Fibroblast of skin of scalp (primary cell): ENCODE data around the gene ERICH4.
"Not testable (repeated sequence)": the region's sequence is repeated elsewhere in the genome, so short reads cannot be mapped to it uniquely, and the experiment has no call there.

Source experiments
- DNase-seq: peaks from one replicate; pipeline ENCODE4 v3.0.0-alpha.2; 2013

ERICH4 gene

DNA sequence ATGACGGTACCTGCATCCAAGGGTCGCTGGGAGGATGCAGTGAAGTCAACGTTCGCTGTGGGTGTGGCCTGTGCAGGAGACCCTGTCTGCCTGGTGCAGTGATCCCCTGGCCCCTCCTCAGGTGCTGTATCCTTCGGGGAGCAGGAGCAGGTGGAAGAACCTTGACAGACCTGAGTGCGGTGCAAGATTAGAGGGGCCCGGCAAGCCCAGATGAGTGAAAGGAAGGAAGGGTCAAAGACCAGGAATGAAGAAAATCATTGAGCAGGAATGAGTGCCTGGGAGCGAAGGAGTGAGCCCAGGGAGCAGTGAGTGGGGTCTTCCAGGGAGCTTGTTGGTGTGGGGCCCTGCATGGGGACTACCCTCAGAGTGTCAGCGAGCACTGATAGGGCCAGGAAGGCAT is 28.5 kb upstream of the ERICH4 start:
- no peak for DNase-seq

DNA sequence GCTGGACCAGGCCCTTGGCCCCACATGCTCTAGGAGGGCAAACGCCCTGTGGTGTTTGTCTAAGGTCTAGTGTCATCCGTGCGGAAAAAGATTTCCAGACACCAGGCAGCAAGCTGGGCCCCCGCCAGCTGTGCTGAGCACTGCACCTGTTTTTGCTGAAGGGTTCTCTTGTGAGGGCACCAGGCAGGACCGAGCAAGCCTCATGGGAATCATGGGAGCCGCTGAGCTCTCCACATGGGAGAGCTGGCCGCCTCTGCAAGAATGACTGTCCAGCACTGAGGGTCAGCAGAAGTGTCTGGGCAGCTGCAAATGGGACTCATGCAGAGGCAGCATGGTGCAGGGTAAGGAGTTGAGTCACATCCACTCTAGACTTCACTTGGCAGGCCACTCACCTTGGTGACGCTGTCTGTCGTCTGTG is 27.8 kb upstream of the ERICH4 start:
- DNase-seq, result no peak

DNA sequence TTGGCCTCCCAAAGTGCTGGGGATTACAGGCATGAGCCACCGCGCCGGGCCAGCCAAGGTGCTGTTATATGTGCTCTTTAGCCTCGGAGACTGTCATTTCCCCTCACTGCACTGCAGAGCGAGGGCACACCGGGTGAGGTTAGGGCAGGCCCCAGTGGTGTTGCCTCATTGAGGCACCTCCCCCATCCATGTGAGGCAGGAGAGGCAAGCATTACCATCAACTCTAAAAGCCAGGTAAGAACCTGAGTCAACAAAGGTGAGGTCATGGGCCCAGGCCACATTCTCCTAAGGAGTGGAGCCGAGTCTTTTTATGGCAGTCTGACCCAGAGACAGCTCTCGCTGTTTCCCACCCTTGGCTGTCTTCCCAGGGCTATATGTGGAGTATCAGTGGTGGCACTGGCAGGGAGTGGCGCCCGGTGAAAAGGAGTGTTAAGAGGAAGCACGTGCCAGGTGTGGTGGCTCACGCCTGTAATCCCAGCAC is 26.7 kb upstream of the ERICH4 start:
- no peak for DNase-seq

DNA sequence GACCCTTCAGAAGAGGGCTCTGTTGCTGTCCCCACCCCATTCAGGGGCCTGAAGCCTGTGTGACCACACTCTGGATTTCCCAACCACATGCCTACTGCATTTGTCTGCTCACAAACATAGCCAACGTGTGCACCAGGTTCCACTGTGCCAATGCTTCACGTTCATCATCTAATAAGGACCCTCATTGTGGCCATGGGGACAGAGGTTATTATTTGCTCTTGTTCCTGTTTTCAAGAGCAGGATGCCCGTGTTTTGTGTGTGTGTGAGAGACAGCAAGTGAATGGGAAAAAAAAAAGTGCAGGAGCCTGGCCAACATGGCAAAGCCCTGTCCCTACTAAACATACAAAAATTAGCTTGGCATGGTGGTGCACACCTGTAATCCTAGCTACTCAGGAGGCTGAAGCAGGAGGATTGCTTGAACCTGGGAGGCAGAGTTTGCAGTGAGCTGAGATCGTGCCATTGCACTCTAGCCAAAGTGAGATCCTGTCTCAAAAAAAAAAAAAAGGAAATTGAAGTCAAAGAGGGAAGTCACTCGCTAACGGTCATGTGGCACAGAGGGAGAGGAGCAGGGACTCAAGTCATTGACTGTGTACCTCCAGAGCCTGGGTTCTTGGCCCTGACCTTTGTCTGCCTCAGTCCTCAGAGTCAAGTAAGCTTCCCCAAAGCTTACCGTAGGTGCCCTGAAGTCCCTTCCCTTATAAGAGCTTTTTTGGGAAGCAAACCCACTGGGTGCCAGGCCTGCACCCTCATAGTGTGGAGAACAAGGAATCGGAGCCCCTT is 22.7 kb upstream of the ERICH4 start:
- DNase-seq, result no peak

DNA sequence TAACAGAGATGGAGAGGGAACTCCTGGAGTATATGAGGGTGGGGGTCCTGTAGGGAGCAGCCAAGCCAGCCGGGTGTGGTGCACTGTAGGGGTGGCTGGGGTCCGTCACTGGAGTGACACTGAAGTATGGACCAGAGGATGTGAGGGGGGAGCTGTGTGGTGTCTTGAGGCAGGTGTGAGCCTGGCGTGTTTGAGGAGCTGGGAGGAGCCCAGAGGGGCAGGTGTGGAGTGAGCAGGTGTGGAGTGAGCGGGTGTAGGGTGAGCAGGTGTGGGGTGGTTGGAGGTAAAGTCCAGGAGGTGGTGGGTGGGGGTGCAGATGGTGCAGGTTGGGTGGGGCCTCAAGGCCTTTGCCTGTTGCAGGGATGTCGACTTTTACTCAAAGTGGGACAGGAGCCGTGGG is 21.6 kb upstream of the ERICH4 start:
- no peak for DNase-seq

DNA sequence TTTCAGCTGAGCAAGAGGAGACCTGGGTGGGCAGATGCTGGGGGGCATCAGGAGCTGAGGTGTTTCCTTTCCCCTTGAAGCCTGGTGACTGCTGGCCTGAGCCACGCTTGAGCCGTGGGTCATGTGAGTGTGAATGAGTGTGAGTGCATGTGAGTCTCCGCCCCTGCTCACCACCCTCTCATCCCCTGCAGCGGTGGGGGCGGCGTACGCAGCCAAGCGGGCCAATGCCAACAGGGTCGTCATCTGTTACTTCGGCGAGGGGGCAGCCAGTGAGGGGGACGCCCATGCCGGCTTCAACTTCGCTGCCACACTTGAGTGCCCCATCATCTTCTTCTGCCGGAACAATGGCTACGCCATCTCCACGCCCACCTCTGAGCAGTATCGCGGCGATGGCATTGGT is 21.0 kb upstream of the ERICH4 start:
- DNase-seq, result no peak

DNA sequence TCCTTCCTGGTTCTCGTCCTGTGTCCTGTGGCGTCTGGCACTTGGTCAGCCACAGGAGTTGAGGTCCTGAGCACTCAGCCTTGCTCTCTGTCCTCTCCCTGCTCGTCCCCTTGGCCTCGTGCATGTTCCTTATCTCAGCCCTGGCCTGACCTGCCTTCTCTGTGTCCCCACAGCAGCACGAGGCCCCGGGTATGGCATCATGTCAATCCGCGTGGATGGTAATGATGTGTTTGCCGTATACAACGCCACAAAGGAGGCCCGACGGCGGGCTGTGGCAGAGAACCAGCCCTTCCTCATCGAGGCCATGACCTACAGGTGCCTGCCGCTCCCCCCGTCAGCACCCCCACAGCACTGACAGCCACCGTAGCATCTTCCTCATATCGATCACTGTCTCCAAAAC is 20.5 kb upstream of the ERICH4 start:
- DNase-seq, result no peak

DNA sequence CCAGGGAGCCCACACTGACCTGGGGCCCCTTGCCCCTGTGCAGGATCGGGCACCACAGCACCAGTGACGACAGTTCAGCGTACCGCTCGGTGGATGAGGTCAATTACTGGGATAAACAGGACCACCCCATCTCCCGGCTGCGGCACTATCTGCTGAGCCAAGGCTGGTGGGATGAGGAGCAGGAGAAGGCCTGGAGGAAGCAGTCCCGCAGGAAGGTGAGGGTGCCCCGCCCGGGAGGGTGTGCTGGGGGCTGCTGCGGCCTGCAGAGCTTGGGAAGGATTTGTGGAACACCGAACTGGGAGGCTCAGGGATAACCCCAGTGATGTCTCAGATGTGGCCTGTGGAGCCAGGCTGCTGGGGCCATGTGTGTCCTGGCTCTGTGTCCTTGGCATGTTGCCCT is 20.0 kb upstream of the ERICH4 start:
- DNase-seq, result no peak

DNA sequence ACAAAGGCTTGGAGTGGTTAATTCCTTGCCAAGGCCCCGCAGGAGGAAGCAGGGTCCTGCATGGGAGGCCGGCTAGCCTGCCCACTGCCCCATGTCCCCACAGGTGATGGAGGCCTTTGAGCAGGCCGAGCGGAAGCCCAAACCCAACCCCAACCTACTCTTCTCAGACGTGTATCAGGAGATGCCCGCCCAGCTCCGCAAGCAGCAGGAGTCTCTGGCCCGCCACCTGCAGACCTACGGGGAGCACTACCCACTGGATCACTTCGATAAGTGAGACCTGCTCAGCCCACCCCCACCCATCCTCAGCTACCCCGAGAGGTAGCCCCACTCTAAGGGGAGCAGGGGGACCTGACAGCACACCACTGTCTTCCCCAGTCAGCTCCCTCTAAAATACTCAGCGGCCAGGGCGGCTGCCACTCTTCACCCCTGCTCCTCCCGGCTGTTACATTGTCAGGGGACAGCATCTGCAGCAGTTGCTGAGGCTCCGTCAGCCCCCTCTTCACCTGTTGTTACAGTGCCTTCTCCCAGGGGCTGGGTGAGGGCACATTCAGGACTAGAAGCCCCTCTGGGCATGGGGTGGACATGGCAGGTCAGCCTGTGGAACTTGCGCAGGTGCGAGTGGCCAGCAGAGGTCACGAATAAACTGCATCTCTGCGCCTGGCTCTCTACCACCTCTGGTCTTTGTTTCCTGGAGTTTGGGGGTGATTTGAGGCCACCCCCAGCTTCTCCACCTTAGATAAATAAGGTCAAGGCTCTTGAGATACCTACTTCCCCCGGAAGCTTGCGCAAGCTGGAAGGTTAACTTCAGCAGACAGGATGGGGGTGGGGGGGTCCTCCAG is 18.4 kb upstream of the ERICH4 start:
- no peak for DNase-seq

DNA sequence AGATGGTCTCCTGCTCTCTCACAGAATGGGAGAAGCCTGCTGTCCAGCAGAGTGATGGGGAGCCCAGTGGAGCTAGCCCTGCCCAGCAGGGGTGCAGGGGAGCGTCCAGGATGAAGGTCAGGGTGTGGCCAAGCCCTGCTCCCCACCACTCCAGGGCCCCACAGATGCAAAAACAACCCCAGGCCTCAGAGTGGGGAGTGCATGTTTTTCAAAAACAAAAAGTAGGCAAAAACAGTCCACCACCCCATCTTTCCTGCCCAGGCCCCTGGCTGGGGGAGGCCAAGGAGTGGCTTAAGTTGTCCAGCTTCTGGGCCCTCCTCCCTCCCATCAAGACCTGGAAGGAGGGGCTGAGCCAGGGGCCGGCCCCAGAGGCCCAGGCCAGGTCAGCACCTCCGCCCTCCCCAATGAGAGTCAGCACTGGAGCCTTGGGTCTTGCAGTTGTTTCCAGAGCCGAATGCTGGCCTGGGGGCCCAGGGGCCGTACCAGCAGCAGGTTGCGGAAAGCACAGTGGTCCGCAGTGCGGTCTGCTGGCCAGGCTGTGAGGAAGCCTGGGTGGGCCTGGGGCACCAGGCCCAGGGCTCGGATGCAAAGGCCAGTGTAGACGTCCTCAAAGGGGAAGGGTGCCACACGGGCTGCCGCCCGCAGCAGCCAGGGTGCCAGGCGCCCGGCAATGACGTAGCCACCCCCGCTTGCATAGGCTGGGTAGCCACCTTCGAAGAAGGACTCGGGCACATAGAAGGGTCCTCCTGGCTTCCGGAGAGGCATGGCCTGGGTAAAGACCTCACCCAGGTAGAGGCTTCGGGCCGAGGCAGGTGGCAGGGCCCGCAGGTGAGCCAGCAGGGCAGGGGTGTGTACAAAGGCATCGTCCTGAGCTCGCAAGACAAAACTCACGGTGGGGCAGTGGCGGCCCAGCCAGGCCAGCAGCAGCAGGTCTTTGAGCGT is 17.5 kb upstream of the ERICH4 start:
- no peak for DNase-seq

DNA sequence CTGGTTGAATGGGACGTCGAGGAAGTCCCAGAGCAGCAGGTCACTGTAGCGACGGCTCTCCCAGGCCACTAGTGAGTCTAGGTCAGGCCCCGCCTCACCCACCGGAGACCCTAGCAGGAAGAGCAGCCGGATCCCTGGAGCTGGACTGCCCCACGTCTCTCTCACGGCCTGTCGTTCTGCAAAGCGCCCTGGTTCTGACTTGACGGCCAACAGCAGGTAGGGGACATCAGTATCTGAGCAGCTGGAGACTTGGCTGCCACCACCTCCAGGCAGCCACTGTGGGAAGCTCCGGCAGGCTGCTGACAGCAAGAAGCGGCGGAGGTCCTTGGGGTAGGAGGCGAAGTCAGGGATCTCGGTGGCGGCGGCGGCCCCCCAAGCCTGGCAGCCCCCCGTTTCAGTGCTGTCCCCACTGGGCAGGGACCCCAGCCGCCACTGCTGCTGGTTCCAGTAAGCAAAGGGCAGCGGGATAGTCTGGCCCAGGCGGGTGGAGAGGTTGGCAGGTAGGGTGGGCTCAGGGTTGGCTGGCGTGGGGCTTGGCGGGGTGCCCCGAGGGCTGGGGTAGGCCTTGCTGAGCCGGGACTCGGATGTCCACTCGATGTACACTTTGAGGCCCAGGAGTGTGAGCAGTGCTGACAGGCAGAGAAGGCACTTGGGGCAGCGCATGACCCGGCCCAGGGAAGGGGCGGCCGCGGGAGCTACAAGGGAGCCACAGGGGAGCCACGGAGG is 16.7 kb upstream of the ERICH4 start:
- DNase-seq, result no peak

DNA sequence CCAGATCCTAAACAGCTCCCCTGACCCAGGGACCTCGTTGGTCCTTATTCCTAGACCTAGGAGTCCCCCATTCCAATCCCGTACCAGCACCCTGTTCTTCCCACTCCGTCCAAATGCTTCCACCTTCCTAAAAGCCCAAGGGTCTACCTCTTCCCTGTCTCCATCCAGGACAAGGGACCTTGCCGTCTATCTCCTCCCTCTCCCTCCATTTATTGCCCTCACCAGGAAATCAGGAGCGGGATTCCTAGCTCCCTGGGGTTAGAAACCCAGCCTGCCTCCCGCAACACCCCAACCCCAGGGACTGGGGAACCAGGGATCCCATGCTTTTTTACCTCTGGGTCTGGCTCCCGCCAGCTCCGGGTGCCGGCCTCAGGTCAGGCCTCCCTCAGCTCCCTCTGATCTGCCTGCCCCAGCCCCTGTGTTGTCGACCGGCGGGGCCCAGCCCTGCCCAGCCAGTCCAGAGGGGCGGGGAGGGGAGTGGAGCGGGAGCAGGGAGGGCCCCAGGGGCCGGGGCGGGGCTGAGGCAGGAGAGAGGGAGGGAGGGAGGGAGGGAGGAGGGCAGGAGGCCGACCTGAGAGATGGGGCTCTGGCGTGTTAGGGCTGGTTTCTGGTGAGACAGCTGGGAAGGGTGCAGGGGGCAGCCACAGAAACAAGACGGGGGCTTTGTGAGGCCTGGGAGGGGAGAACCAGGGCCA is 15.9 kb upstream of the ERICH4 start, which contains the start of gene B3GNT8:
Gene B3GNT8, minus strand, starts transcription at position 423 of the 695 bp plus-strand sequence. CDS start 596 bp downstream, outside the sequence.
- DNase-seq, result peak; percentile 70

DNA sequence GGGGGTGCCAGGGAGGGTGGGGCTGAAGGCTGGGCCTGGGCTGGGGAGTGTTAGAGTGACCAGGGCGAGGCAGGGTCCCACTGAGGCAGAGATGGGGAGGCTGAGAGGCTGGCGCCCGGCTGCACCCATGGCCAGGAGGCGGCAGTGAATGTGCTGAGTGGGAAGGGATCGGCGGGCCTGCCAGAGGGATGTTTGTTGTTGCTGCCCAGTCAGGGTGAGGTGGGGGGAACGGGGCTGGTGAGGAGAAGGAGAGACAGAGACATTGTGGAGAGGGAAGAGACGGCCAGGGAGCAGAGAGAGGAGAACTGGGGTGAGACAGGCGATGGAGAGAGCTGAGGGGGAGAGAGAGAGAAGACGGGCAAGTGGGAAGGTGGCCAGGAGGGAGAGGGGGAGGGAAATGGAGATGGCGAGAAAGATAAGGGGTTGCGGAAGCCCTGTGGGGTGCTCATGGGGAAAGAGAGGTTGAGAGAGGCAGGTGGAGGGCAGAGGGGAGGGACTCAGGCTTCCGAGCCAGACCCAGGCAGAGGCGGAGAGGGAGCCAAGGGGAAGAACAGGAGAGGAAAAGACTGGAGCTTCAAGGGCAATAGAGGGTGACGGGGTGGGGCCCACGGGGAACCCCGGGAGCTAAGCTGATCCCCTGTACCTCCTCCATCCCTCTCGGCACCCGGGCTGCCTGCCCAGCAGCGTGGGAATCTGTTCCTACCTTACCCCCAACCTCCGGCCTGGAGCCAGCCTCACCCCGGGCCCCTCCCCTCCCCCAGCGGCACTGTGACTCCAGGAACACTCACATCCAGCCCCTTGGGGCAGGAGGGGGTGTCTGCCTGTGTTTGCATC is 15.1 kb upstream of the ERICH4 start:
- no peak for DNase-seq

DNA sequence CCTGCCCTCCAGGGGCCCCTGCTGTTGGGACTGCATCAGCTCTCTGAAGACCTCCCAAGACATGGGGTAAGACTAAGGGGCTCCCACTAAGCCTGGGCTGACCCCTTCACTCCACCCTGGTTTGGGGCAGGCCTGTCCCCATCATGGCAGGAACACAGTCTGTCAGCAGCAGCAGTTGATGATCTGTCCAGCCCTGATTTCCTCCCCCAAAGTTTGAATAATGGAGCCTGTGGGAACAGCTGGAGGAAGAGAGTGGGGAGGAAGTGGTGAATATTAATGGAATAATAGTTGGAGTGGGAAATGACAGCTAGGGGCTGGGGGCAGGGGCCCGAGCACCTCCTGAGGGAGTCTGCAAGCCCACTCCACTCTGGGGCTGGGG is 14.5 kb upstream of the ERICH4 start:
- DNase-seq, result no peak

DNA sequence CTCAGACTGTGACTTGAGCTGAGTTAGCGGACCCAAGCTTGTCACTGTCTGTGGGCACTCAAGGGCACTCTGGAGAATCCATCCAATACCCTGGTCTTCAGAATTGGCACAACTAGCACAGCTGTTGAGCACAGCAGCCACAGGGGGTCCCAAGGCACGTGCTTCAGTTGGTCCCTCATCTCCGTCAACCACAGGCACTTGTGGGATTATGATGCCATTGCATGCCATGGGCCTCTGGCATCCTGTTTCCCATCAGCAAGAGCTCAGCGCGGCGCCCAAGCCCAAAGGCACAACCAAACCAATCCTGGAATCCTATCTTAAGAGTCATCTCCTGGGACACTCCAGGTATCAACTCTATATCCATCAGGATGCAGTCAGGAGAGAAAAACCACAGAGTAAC is 12.0 kb upstream of the ERICH4 start:
- peak; percentile 39 for DNase-seq

DNA sequence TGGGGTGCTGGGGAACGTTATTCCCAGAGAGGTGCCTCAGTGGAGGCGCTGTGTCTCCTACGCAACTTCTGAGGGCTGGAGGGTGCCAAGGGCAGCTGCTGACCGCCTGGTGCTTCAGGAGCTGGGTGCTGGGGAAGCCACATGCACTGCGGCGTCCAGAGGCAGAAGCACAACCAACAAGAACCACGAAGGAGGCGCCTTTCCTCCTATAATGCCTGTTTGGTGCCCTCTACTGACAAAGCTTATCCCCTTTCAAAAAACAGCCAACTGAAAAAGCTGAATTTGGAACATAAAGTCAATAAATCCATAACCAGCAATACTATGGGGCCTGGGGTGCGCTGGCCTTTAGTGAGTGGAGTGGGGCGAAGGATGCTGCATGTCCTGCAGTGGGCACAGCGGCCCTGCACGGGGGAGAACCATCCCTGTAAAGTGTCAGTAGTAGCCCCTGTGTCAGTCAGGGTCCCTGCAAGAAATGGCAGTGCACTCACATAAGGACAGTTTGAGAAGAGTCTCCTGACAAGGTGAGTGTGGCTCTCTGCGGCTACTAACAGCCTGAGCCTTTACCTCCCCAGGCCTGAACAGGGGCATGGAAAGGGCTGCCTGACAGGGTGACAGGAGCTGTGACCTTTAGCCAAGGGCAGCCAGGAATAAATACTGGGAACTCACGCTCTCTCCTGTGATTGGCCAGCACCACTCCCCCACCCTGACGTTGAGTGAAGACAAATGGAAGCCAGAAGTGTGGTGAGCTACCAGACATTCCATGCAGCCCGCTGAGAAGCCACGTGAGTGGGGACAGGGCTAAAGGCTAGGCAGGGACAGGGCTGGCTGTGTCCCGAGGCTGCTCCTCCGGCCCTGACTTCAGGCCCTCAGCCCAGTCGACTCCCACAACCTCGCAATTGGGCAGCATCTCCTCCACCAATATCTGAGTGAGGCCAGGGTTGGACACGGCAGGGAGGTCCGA is 11.2 kb upstream of the ERICH4 start:
- DNase-seq, result peak; percentile 38

DNA sequence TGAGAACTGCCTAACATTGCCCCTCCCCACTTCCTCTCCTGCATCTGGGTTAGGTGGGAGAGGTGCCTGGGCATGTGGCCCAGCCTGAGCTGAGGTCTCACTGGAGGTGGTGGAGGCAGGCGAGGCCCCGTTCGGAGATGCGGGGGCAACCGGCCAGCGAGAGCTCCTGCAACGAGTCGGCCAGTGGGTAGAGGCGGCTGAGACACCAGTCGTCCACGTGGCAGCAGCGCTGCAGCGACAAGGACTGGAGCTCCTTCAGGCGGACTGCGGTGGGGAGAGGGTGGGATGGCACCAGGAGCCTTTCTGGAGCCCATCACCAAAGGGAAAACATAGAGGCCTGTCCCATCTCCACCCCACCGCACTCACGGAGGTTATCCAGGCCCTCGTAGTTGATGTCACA is 9.8 kb upstream of the ERICH4 start:
- no peak for DNase-seq

DNA sequence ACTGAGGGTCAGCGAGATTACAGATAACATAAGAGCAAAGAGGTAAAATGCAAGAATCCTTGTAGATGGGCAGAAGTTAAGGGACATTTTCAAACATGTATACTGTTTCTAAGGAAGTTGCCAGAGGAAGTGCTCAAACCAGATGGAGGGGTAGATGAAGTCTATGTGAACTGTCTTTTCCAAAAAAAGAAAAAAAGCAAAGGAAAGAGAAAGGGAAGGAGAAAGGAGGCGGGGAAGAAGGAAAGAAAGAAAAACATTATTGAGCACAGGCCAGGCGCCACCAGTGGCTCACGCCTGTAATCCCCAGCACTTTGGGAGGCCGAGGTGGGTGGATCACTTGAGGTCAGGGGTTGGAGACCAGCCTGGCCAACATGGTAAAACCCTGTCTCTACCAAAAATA is 8.5 kb upstream of the ERICH4 start:
- DNase-seq, result no peak

DNA sequence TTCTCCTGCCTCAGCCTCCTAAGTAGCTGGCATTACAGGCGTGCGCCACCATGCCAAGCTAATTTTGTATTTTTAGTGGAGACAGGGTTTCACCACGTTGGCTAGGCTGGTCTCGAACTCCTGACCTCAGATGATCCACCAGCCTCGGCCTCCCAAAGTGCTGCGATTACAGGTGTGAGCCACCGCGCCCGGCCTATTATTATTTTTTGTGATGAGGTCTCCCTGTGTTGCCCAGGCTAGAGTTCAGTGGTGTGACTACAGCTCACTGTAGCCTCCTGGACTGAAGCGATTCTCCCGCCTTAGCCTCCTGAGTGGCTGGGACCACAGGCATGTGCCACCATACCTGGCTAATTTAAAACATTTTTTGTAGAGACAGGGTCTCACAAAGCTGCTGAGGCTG is 7.6 kb upstream of the ERICH4 start:
- not testable (repeated sequence) for DNase-seq
